NCI-H1048 (cell line): ENCODE data around the gene TBC1D22B.
"Not testable (repeated sequence)": the region's sequence is repeated elsewhere in the genome, so short reads cannot be mapped to it uniquely, and the experiment has no call there.

Experiments
- DNase-seq: peaks from one replicate; lab custom pipeline; 2025; lab: John Stamatoyannopoulos, UW

The TBC1D22B gene

DNA sequence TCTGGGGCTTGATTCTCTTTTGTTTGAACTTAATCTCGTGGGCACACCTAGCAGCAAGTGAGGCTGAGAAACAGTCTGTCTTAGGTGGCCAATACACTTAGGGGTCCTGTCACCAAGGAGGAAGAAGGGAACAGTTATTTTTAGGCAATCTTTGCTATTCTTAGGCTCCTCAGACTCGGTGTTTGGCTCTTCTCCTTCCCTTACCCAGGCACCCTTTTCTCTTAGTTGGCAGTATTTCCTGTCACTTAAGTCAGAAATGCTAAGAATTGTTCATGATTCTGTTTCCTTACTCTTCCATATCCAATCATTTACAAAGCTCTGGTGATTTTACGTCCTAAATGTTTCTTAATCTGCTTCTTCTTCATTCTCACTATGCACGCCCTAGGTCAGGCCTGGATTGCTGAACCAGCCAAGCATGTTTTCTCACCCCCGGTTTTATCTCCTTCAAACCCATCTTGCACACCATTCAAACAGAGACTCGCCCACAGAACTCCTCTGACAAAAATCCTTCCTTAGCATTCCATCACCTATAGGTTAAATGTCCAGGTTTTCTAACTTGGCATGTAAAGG lies 45.6 kb downstream of the TBC1D22B start:
- no peak for DNase-seq

DNA sequence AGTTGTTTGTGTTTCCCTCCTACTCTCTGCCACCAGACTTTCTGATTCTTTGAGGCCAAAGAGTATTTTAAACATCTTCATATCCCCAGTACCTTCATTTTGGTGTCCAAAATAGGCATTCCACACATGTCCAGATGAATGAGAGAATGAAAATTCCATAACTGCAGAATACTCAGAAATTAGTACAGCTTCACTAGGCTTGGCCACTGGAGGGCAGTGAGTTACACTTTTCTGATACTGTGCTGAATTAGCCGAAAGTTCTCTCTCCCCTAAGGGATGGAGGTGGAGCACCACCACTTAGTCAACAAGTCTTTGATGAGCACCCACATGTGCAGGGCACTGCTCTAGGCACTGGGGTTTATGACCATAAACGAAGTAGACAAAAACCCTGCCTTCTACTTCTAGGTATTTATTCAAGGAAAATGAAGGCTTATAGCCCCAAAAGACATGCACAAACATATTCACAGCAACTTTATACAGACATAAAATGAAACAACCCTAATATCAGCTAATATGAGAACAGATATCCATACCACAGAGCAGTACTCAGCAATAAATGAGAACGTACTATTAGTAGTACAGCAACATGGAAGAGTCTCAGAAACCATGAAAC lies 46.4 kb downstream of the TBC1D22B start:
- no peak for DNase-seq

DNA sequence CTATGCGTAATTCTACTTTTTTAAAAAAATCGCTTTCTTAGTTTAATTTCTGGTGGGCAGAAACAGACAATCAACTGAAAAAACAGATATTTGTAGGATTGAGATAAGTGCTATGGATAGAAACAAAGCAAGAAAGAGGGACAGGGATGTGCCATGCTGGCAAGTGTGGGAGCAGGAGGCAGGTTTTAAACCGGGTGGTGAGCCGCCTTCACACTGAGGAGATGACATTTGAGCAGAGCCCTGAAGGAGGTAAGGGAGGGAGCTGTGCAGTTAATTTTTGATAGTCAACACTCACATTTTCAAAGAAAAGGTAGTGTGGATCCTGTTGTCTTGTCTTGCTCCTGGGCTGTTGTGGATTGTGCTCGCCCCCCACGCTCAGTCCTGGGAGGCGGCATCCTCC lies 47.2 kb downstream of the TBC1D22B start:
- no peak for DNase-seq

DNA sequence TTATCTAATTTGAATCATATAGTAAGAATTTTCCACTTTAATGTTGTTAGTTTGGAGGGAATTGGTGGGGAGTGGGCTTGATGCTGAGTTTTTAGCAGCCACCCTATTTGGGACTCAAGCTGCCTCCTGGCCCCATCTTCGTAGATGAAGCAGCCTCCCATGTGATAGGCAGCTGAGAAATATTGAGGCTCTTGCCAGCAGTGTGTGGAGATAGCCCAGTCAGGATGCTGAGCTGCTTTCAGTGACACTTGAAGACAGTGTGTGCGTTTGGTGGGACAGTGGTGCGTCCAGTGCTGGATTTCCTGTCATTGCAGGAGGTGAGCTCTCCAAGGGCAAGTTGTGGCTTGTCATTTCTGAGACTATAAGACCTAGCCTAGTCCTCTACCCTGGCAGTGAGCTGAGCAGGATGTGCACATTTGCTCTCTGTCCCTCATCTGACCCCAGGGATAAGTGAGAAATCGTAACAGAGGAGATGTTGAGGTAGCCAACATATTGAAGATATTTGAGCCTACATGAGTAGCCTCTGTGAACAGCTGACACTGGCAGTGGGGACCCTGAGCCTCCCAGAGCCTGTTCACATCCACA lies 48.4 kb downstream of the TBC1D22B start:
- DNase-seq: no peak

DNA sequence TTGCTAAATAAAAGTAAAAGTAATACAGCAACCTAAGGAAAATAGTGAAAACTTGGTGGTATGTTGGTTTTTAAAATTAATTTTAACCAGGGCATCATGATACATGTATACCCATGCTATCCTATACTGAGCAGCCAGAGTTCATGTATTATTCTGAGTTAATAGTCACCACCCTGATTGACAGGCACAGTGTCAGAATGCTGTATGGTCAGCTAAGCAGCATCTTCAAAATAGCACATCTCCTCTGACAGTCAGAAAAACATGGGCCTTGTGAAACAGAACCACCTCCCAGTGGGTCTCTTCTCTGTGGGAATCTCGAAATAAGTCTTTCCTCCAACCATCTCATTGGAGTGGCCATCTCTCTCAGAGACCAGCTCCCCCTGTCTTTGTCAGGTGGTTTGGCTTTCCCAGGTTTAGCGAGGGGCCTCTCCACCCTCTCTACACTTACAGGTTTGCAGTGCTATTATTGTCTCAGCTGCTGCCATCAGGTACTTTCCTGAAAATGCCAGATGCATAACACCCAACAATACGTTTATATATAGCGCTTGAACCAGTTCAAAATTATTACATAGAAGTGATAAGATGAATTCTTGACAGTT lies 49.2 kb downstream of the TBC1D22B start:
- DNase-seq: no peak

DNA sequence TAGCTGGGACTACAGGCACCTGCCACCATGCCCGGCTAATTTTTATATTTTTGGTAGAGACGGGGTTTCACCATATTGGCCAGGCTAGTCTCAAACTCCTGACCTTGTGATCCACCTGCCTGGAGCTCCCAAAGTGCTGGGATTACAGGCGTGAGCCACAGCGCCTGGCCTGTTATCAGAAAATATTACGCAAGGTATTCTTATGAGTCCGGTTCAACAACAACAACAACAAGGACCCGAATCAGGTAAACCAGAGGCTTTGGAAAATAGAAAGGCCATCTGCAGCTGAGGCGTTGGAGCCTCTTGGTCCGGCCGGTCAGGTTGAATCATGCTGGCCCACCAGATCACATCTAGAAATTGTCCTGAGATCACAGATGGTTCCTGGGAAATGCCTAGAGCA lies 49.9 kb downstream of the TBC1D22B start:
- not testable (repeated sequence) for DNase-seq

DNA sequence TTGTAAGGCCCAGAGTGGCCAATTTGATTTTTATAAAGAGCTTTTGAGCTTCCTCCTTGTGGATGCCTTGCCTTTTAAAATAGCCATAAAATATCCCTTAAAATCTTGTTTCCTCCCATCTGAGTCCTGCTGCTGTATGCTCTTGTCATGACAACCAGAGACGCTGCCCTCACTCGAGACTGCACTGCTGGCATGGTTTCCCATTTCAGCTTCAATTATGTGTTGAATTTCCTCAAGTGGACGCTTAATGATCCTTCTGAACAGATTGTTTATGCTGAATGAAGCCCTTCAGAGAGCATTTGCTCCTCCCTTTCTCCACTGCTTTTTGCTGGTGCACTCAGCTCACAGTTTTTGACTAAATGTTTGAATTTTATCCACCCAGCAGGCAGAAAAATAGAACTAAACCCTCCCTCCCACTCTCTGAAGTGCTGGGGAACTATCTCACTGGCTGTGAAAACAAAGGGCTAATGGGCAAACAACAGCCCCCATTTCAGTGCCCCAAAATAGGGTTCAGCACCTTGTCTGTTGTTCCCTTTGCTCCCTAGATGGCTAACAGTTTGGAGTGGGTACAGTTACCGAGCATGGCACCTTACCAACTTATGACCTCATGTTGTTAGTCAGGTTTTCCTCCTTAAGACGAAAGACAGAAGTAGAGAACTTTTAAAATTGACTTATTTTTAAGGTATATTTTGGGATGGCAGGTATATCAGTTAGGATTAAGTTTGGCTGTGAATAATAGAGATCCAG lies 50.7 kb downstream of the TBC1D22B start:
- no peak for DNase-seq

DNA sequence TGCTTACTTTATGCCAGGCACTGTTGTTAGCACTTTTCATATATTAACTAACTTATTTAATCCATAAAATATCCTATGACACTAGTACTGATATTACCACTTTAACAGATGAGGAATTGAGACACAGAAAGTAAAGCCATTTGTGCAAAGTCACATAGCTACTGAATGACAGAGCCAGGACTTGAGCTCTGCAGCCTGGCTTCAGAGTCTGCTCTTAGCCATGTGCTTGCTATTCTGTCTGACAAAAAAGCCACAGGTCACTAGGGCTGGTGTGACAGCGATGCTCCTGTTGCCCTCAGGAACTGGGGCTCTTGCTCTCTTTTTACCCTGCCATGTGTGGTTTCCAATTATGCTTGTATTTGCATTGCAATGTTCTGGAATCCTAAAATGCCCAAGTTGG lies 51.5 kb downstream of the TBC1D22B start:
- no peak for DNase-seq

DNA sequence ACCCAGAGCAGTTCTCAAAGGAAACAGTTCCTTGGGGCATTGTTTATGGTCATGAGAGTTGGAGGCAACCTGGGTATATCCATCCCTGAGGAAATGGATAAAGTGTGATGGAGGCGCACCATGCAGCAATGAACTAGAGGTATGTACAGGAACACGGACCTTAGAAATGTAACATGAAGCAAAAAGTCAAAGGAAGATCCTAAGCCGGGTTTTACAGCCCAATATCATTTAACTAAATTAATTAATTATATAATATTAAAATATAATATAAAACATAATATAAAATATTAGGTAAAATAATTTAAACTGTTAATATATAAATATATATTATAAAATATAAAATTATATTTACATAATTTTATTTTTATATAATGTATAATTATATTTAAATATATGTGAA lies 52.1 kb downstream of the TBC1D22B start:
- no peak for DNase-seq

DNA sequence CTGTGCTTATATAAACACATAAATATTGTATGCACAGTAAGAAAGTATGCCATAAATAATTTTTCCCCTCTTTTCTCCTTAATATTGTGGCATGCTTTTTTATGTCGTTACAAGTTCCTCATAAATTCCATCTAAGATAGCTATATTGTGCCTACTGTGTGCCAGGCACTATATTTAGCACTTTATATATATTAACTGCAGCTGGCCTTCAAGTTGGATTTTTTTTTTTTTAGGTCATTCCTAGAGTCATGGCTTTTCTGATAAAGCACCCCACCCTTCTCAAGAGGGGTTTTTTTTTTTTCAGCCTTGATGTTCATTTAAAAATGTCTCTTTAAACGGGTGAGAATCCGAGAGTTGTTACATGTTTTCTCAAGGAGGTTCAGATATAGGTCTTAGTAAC lies 53.4 kb downstream of the TBC1D22B start:
- no peak for DNase-seq

DNA sequence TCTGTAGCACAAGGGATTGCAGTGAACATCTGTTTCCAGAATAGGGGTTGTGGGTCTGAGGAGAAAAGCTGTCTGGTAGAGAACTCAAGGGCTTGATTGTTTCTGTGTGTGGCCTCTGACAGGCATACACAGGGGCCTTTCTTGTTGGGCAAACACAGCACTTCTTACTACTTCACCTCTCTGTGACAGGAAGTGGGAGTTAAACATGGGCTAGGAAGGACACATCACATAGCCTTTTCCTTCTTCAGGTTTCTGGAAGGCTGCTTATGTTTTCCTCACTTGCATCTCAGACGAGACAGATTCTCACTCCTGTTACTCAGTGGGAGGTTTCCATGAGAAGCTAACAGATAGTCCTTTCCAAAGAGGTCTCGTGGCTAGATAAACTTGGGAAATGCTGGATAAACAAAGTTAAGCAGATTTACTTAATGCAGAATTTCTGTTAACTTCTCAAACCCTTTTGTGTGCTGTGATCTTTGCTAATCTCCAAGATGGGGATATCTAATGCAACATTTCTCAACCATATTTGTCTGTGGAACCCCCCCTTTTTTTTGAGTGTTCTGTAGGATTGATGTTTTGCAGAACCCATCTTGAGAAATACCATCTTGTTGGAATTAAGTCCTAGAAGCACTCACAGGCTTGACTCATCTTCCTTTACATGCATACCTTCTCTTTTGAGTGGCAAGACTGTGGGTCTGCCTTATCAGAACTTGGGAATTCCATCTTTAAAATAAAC lies 54.3 kb downstream of the TBC1D22B start:
- DNase-seq: no peak

DNA sequence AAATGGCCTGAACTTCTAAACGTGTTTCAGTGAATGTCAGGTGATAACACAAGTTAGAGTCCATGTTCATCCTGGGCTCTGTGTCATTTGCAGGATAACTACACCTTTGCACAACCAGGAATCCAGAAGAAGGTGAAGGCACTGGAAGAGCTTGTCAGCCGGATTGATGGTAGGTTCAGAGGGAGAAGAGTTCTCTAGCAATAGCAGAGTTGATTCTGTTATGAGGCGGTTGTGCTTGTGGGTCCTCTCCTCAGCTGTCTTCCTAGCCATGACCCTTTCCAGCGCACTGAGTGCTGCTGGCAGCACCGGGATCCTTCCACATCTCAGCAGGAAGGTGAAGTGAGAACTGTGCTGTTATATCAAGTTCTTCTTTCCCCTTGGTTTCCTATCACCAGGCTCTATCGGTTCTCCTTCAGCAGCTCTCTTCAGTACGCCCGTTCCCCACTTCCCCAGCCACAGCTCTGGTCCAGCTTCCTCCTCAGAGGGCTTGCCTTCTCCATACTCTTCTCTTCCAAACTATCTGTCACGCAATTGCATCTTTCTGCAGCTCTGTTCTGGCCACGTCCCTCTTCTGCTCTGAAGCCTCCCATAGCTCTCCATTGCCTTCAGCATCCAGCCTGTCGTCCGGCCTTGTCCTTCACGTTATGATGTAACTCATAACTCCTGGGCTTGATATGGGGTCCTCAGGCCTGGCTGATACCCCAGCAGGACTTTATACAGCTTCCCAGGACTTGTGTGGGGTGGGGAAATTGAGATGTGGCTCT lies 56.3 kb downstream of the TBC1D22B start:
- DNase-seq: no peak

DNA sequence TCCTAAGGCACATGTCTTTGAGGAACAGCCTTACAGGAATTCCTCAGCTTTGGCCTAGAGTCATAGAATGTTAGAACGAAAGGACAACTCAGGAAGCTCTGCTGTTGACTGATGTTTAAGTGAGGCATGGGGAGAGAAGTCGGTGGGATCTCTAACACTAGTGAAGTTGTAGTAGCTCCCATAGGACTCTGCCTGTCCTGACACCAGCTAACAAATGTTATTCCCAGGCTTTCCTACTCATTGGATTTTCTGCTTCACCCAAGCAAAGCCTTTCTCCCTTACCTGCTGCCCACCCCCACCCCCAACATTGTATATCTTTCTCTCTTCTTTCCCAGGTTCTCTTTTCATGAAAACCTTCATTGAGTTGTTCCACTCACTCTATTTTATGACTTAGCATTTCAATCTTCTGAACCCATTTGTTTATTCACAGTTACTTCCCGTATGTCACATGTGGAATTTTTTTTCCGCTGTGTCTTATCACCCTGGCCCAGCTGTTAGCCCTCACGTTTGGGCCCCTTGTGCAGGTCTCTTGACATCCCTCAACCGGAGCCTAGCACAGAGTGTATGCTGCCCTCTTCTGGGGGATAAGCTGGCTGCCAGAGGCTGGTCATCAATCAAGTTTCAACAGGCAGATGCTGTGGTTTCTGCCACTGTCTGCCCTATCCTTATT lies 57.0 kb downstream of the TBC1D22B start:
- DNase-seq: no peak

DNA sequence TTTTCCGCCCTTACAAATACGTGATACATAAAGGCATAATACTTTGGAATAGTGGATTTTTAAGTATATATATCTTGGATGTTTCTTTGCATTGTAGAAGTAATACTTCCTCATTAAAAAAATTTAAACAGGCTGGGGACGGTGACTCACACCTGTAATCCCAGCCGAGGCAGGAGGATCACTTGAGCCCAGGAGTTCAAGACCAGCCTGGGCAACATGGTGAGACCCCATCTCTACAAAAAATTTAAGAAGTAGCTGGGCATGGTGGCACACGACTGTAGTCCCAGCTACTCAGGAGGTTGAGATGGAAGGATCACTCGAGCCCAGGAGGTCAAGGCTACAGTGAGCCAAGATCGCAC lies 57.6 kb downstream of the TBC1D22B start:
- DNase-seq: no peak

DNA sequence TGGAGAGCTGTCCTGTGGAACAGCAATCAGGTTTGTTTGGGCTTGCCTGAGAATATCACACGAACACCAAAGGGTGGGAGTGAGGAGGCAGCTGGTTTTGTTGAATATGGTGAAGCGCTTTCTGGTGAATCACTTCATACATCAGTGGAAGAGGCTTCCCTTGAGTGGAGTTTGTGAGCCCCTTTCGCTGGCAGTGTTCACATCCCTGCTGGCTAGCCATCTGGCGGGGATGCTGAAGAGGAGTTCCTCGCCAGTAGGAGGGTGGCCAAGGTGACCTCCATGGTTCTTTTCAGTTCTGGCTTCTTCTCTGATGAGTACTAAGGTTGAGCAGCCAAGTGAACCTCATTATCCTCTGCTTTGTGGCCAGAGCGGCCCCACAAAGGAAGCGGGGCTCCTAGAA lies 58.5 kb downstream of the TBC1D22B start:
- DNase-seq: no peak

DNA sequence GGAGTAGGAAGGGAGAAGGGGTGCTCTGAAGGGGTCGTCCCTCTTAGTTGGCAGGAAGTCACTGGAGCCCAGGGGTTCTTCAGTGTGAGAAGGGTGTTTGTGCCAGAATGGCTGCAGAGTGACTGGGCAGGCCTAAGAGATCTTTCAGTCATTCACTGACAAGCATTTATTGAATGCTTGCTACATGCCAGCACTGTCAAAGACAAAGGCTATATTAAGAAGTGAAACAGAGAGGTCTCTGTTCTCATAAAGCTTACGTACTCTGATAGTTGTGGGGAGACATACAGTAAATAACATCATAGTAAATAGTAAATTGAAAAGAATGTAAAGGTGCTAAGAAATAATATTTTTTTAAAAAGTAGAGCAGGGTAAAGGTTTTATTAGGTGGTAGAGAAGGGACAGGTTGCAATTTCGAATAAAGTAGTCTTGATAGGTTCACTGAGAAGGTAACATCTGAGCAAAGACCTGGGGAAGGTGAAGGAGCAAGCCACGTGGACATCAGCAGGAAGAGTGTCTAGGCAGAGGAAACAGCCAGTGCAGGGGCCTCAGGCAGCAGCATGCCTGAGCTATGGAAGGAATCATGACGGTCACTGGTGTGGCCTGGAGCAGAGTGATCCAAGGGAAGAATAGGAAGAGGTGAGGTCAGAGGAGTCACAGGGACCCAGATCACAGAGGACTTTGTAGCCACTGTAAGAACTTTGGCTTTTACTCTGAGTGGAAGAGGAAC lies 59.9 kb downstream of the TBC1D22B start:
- DNase-seq: no peak

DNA sequence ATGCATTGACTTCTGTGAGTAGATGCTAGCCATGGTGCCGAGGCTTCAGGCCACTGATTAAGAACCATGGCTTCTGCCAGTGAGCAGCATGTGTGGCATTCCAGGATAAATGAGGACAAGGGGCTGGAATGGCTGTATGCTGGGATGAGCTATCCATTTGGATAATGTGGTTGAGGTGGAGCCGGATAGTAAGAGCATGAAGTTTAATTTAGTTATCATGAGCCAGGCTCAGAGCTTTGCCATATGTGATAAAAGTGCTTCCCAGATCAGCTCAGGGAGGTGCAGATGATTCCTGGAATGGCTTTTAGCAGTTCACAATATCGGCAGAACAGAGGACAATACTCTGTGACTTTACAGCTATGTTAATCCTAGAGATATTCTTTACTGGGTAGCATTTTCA lies 61.6 kb downstream of the TBC1D22B start:
- no peak for DNase-seq

DNA sequence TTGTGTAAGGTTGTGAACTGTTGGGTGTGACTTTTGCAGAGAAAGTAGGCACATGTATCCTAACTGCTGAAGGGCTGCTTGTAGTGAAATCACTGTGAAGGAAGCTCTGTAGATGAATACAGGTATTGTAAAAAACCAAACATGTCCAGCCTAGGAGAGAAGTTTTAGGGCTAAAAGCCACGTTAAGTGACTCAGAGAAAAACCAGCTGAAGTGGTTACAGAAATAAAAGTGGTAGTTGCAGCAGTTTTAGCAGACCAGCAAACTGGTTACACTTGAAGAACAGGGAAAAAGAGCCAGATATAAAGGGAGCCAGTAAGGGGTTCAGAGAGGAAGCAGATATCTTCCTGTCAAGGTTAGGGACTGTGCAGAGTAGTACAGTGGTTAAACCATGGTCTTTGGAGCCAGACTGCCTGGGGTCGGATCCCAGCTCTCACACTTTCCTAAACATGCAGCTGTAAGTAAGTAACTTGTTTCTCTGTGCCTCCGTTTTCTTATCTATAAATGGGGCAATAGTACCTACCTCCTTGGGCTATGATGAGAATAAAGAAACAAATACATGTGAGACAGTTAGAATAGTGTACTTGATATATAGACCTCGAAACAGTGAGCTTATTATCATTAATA lies 62.4 kb downstream of the TBC1D22B start:
- DNase-seq: no peak

DNA sequence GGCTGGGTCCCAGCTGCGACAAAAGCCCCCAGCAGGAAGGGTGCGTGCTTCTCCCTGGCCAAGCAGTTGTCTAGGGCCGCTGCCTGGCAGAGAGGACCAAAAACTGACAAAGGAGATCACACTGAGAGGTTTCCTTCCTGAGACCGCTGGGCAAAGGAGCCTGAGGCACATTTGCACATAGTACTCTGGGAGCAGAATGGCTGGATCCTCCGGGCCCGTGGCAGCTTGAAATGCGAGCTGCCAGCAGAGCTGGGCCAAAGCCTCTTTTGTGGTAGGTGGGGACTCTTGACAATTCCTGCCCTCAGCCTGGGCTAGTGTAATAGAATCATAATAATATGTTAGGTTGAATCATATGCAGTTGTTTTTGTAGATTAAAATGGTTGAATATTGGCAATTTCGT lies 63.1 kb downstream of the TBC1D22B start:
- no peak for DNase-seq

DNA sequence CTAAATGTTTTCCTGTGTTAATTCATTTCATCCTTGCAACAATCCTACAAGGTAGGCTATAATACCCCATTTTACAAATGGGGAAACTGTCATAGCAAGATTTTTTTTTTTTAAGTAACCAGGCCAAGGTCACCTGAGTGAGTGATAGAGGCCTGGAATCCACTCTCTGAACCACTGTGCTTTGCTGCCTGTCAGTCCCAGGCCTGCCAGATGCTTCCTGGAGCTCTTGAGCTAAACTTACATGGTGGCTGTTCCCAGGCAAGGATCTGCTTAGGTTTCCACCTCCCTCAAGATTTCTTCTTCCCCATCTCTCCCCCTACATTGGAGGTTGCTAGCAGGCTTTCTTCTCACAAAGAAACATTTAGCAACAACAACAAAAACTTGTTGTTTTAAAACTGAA lies 63.5 kb downstream of the TBC1D22B start:
- no peak for DNase-seq
